Endodermal cell (in vitro differentiated cells): ENCODE data around the gene MBD3L1. TPM values are rescaled to one million over a fixed set of nuclear protein-coding genes. Genes with fewer than 3 reads are reported as not detected.

Source experiments
- DNase-seq: peaks from one replicate; pipeline ENCODE4 v3.0.0-alpha.2; 2017
- H3K27ac ChIP-seq: 2 replicates; pipeline ENCODE4 v1.5.1; 2013; ENCODE audit warnings: mild to moderate bottlenecking, low read depth, low read length, moderate library complexity
- H3K27me3 ChIP-seq: 2 replicates; pipeline ENCODE4 v1.6.1; 2013; ENCODE audit warnings: mild to moderate bottlenecking, low read length, moderate library complexity; ENCODE audit not compliant: insufficient read depth, control insufficient read depth, poor library complexity, severe bottlenecking
- H3K36me3 ChIP-seq: 2 replicates; pipeline ENCODE4 v1.7.0; 2013; ENCODE audit warnings: mild to moderate bottlenecking, low read length, moderate library complexity; ENCODE audit not compliant: control insufficient read depth, insufficient read depth
- H3K4me1 ChIP-seq: one replicate; pipeline ENCODE4 v1.7.0; 2013; ENCODE audit warnings: low read length; ENCODE audit not compliant: control insufficient read depth, insufficient read depth
- H3K4me3 ChIP-seq: 2 replicates; pipeline ENCODE4 v1.5.1; 2013; ENCODE audit warnings: mild to moderate bottlenecking, low read length, moderate library complexity
- H3K9ac ChIP-seq: 2 replicates; pipeline ENCODE4 v1.6.1; 2013; ENCODE audit warnings: mild to moderate bottlenecking, low read length, moderate library complexity; ENCODE audit not compliant: poor library complexity, severe bottlenecking; ENCODE audit errors: extremely low read depth
- H3K9me3 ChIP-seq: 2 replicates; pipeline ENCODE4 v1.6.1; 2013; ENCODE audit warnings: mild to moderate bottlenecking, low read length, moderate library complexity; ENCODE audit not compliant: control insufficient read depth
- H3K27ac Mint-ChIP-seq: 2 replicates; pipeline ENCODE4 v1.8.0; 2020; ENCODE audit warnings: mixed read lengths
- H3K27me3 Mint-ChIP-seq: 2 replicates; pipeline ENCODE4 v1.8.0; 2021; ENCODE audit warnings: mild to moderate bottlenecking, mixed read lengths; ENCODE audit not compliant: insufficient read depth
- H3K36me3 Mint-ChIP-seq: 2 replicates; pipeline ENCODE4 v1.8.0; 2020; ENCODE audit warnings: low read depth, mixed read lengths
- H3K4me1 Mint-ChIP-seq: 2 replicates; pipeline ENCODE4 v1.8.0; 2020; ENCODE audit warnings: mixed read lengths
- H3K4me3 Mint-ChIP-seq: 2 replicates; pipeline ENCODE4 v1.8.0; 2020; ENCODE audit warnings: mild to moderate bottlenecking, moderate library complexity, mixed read lengths
- H3K9me3 Mint-ChIP-seq: 2 replicates; pipeline ENCODE4 v1.8.0; 2020; ENCODE audit warnings: mild to moderate bottlenecking, mixed read lengths
- WGBS, 2 experiments: methylation state at CpG; one replicate each; pipeline versions ENCODE4 v1.1.5 to v1.1.7; 2013; ENCODE audit warnings: missing lambda C conversion rate in 2 of 2, mixed read lengths in 1 of 2; ENCODE audit not compliant: insufficient coverage in 1 of 2, insufficient read length in 1 of 2; 5-methylcytosine and 5-hydroxymethylcytosine counted together
- total RNA-seq, 2 donors: library from RNA; stranded (reverse); fragmentation: NEBNext Ultra II Directional in 1 of 2; extraction: Animal tissue kit (Norgen Biotek cat#: 25700) in 1 of 2; gene quantifications; 2 replicates in 1 of 2; 3 replicates in 1 of 2; pipeline ENCODE4 v1.2.1, GENCODE V29; 2021
- TF ChIP-seq, protein P1 (sequence below): fragments of 200-600 bp; sonication (generic); conservative IDR thresholded peaks from 2 replicates; pipeline ENCODE4 v1.5.0; 2021; ENCODE audit warnings: antibody characterized with exemption, mild to moderate bottlenecking

The MBD3L1 gene
- total RNA-seq, 2 donors from 2014 or later = not detected

DNA sequence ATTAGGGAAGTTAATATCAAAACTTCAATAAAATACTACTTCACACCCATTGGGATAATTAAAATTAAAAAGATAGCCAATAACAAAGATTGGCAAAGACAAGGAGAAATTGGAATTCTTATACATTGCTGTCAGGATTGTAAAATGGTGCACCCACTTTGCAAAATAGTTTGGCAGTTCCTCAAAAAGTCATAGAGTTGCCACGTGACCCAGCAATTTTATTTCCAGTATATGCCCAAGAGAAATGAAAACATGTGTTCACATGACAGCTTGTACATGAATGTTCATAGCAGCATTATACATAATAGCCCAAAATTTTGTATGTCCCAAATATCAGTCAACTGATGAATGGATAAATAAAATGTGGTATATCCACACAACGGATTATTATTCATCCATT, 3.3 kb downstream of the MBD3L1 start:
- peaks cover 1% of the 10 kb centered on the region for H3K27me3 Mint-ChIP-seq
- DNase-seq = no peak
- Histone ChIP-seq H3K27ac (no peak overlapping the region), H3K36me3 (no peaks in the 10 kb centered on the region), H3K9ac (no peak overlapping the region), H3K4me3 (no peak overlapping the region), H3K27me3 (no peaks in the 10 kb centered on the region), H3K4me1 (no peaks in the 10 kb centered on the region), H3K9me3 (peaks cover 57% of the 10 kb centered on the region)
- 39 to 67% methylated on average over 1 of the region's 2 CpGs for WGBS, 2 experiments
- H3K27ac Mint-ChIP-seq = no peak overlapping the region
- H3K9me3 Mint-ChIP-seq = peaks cover 80% of the 10 kb centered on the region
- H3K36me3 Mint-ChIP-seq = peaks cover 2% of the 10 kb centered on the region
- TF ChIP-seq, protein P1, sequence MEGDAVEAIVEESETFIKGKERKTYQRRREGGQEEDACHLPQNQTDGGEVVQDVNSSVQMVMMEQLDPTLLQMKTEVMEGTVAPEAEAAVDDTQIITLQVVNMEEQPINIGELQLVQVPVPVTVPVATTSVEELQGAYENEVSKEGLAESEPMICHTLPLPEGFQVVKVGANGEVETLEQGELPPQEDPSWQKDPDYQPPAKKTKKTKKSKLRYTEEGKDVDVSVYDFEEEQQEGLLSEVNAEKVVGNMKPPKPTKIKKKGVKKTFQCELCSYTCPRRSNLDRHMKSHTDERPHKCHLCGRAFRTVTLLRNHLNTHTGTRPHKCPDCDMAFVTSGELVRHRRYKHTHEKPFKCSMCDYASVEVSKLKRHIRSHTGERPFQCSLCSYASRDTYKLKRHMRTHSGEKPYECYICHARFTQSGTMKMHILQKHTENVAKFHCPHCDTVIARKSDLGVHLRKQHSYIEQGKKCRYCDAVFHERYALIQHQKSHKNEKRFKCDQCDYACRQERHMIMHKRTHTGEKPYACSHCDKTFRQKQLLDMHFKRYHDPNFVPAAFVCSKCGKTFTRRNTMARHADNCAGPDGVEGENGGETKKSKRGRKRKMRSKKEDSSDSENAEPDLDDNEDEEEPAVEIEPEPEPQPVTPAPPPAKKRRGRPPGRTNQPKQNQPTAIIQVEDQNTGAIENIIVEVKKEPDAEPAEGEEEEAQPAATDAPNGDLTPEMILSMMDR = no peak
- no peak overlapping the region for H3K4me3 Mint-ChIP-seq
- no peaks in the 10 kb centered on the region for H3K4me1 Mint-ChIP-seq

DNA sequence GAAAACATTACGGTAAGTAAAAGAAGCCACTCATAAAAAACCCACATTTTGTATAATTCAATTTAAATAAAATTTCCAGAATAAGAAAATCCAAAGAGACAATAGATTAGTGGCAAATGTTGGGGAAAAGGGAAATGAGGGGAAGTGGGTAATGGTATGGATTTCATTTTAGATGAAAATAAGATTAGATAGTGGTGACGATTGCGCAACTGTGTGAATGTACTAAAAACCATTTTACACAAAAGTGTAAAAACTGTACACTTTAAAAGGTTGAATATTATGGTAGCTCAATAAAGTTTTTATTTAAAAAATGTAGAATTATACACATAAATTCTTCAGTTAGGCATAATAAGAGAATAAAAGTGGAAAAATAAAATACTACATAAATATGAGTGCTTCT, 3.7 kb downstream of the MBD3L1 start:
- no peaks in the 10 kb centered on the region for H3K4me1 ChIP-seq
- peaks cover 2% of the 10 kb centered on the region for H3K36me3 Mint-ChIP-seq
- no peaks in the 10 kb centered on the region for H3K27me3 ChIP-seq
- H3K9me3 ChIP-seq = peaks cover 62% of the 10 kb centered on the region
- H3K27me3 Mint-ChIP-seq = peaks cover 1% of the 10 kb centered on the region
- no peak overlapping the region for H3K4me3 ChIP-seq
- peaks cover 84% of the 10 kb centered on the region for H3K9me3 Mint-ChIP-seq
- no peaks in the 10 kb centered on the region for H3K36me3 ChIP-seq
- H3K27ac ChIP-seq = no peak overlapping the region
- H3K4me1 Mint-ChIP-seq = no peaks in the 10 kb centered on the region
- H3K9ac ChIP-seq = no peak overlapping the region
- DNase-seq = no peak
- H3K4me3 Mint-ChIP-seq = no peak overlapping the region
- no peak overlapping the region for H3K27ac Mint-ChIP-seq
- TF ChIP-seq, protein P1 = no peak
- WGBS, 2 experiments = 85% methylated on average over 3 of the region's 3 CpGs; no CpG with 5 or more reads in 1 of the 2 experiments

DNA sequence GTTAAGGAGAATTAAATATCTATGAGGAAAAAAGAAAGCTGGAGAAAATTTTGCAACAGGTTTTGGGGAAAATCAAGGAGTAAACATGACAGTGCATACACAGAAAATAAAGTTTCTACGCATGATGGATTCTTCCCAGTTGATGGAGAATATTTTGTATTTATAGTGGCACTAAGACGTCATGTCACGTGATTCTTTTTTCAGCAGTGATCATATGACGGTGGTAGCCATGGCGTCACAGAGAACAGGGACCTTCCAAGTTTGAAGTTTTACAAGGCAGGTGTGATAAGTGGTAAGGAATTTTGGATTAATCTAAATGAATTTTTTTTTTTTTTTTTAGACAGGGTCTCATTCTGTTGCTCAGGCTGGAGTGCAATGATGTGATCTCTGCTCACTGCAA, 8.5 kb downstream of the MBD3L1 start:
- Mint-ChIP-seq H3K36me3 (peaks cover 2% of the 10 kb centered on the region), H3K27ac (no peak overlapping the region), H3K4me3 (no peak overlapping the region), H3K27me3 (no peaks in the 10 kb centered on the region), H3K9me3 (peaks cover 91% of the 10 kb centered on the region), H3K4me1 (no peaks in the 10 kb centered on the region)
- H3K27ac ChIP-seq = no peak overlapping the region
- whole genome bisulfite sequencing, 2 experiments = 84 to 86% methylated on average over 4 to 5 of the region's 5 CpGs
- H3K4me3 ChIP-seq = no peak overlapping the region
- H3K4me1 ChIP-seq = no peaks in the 10 kb centered on the region
- H3K9me3 ChIP-seq = peaks cover 67% of the 10 kb centered on the region
- H3K9ac ChIP-seq = no peak overlapping the region
- DNase-seq = no peak
- TF ChIP-seq, protein P1 = no peak
- H3K27me3 ChIP-seq = no peaks in the 10 kb centered on the region
- H3K36me3 ChIP-seq = no peaks in the 10 kb centered on the region
